ENCODE data around the gene LHX4.

Gene LHX4

GRCh38 chr1:180248176-180248575 is 18.1 kb downstream of the LHX4 start:
- Mint-ChIP-seq H3K4me1 (ENCODE audit: low read depth in 2 of 2) (peaks cover 11 to 14% of the 10 kb centered on the region in 2 donors), H3K27ac (no peak overlapping the region)

GRCh38 chr1:180248731-180249681 is 18.9 kb downstream of the LHX4 start:
- no peaks in the 10 kb centered on the region for H3K9me3 Mint-ChIP-seq
- H3K36me3 Mint-ChIP-seq (ENCODE audit: insufficient read depth), result no peaks in the 10 kb centered on the region
- H3K27ac Mint-ChIP-seq, result no peak overlapping the region
- H3K4me3 Mint-ChIP-seq, result peak overlapping the region in 1 of 2 donors; percentile 26
- peaks cover 11 to 14% of the 10 kb centered on the region in 2 donors for H3K4me1 Mint-ChIP-seq (ENCODE audit: low read depth in 2 of 2)
- ATAC-seq (replicated peaks) (no peak), DNase-seq (no peak)
- H3K27me3 Mint-ChIP-seq, result peaks cover 45 to 90% of the 10 kb centered on the region in 2 donors

More at GRCh38 chr1:180248176-180248575, 18.1 kb downstream of the LHX4 start:
- Mint-ChIP-seq H3K9me3 (no peaks in the 10 kb centered on the region), H3K36me3 (ENCODE audit: insufficient read depth) (no peaks in the 10 kb centered on the region), H3K4me3 (no peak overlapping the region), H3K27me3 (peaks cover 39 to 88% of the 10 kb centered on the region in 2 donors)
- DNase-seq (no peak), ATAC-seq (replicated peaks) (no peak)

GRCh38 chr1:180249725-180250498 is 19.8 kb downstream of the LHX4 start:
- H3K4me1 Mint-ChIP-seq (ENCODE audit: low read depth in 2 of 2), result peaks cover 11 to 14% of the 10 kb centered on the region in 2 donors
- peak overlapping the region in 1 of 2 donors; percentile 26 for H3K4me3 Mint-ChIP-seq
- H3K27me3 Mint-ChIP-seq, result peaks cover 40 to 90% of the 10 kb centered on the region in 2 donors
- no peak for ATAC-seq (replicated peaks)
- no peak for DNase-seq
- peak overlapping the region in 1 of 2 donors; percentile 17 for H3K27ac Mint-ChIP-seq
- no peaks in the 10 kb centered on the region for H3K9me3 Mint-ChIP-seq
- H3K36me3 Mint-ChIP-seq (ENCODE audit: insufficient read depth), result no peaks in the 10 kb centered on the region

- no peaks in the 10 kb centered on the region for H3K9me3 Mint-ChIP-seq
- ATAC-seq (replicated peaks) (no peak), DNase-seq (no peak)
- H3K27ac Mint-ChIP-seq, result peak overlapping the region in 1 of 2 donors; percentile 17
- H3K27me3 Mint-ChIP-seq, result peaks cover 43 to 90% of the 10 kb centered on the region in 2 donors
- peak overlapping the region in 1 of 2 donors; percentile 26 for H3K4me3 Mint-ChIP-seq
- peaks cover 11 to 14% of the 10 kb centered on the region in 2 donors for H3K4me1 Mint-ChIP-seq (ENCODE audit: low read depth in 2 of 2)
- H3K36me3 Mint-ChIP-seq (ENCODE audit: insufficient read depth), result no peaks in the 10 kb centered on the region
These were observed 20.4 kb downstream of the LHX4 start for GRCh38 chr1:180250499-180250770.

- Mint-ChIP-seq H3K9me3 (no peaks in the 10 kb centered on the region), H3K27me3 (peaks cover 48 to 90% of the 10 kb centered on the region in 2 donors), H3K4me1 (ENCODE audit: low read depth in 2 of 2) (peaks cover 11 to 14% of the 10 kb centered on the region in 2 donors), H3K27ac (no peak overlapping the region), H3K4me3 (no peak overlapping the region), H3K36me3 (ENCODE audit: insufficient read depth) (no peaks in the 10 kb centered on the region)
- ATAC-seq (replicated peaks) (no peak), DNase-seq (no peak)
These were observed 20.9 kb downstream of the LHX4 start for GRCh38 chr1:180250883-180251509.

- Mint-ChIP-seq H3K27me3 (peaks cover 56 to 95% of the 10 kb centered on the region in 2 donors), H3K36me3 (ENCODE audit: insufficient read depth) (no peaks in the 10 kb centered on the region), H3K27ac (no peak overlapping the region), H3K9me3 (no peaks in the 10 kb centered on the region), H3K4me3 (no peak overlapping the region), H3K4me1 (ENCODE audit: low read depth in 2 of 2) (peaks cover 11 to 14% of the 10 kb centered on the region in 2 donors)
- no peak for ATAC-seq (replicated peaks)
- DNase-seq, result no peak
These were observed 21.7 kb downstream of the LHX4 start for GRCh38 chr1:180251526-180252305.

- peaks cover 12 to 14% of the 10 kb centered on the region in 2 donors for H3K4me1 Mint-ChIP-seq (ENCODE audit: low read depth in 2 of 2)
- H3K9me3 Mint-ChIP-seq, result no peaks in the 10 kb centered on the region
- DNase-seq (peak; percentile 63 to 66 (median 64)), ATAC-seq (replicated peaks) (peak; percentile 72)
- no peaks in the 10 kb centered on the region for H3K36me3 Mint-ChIP-seq (ENCODE audit: insufficient read depth)
- no peak overlapping the region for H3K27ac Mint-ChIP-seq
- H3K27me3 Mint-ChIP-seq, result peaks cover 63 to 98% of the 10 kb centered on the region in 2 donors
- H3K4me3 Mint-ChIP-seq, result no peak overlapping the region
These were observed 22.8 kb downstream of the LHX4 start for GRCh38 chr1:180252638-180253536.

GRCh38 chr1:180253585-180254495 is 23.8 kb downstream of the LHX4 start:
- Mint-ChIP-seq H3K4me1 (ENCODE audit: low read depth in 2 of 2) (peaks cover 13 to 14% of the 10 kb centered on the region in 2 donors), H3K36me3 (ENCODE audit: insufficient read depth) (no peaks in the 10 kb centered on the region), H3K4me3 (no peak overlapping the region), H3K27ac (no peak overlapping the region), H3K9me3 (no peaks in the 10 kb centered on the region), H3K27me3 (peaks cover 72 to 100% of the 10 kb centered on the region in 2 donors)
- no peak for ATAC-seq (replicated peaks)
- no peak for DNase-seq

- no peak for ATAC-seq (replicated peaks)
These were observed 24.4 kb downstream of the LHX4 start for GRCh38 chr1:180254496-180254819.

GRCh38 chr1:180254854-180255253 is 24.8 kb downstream of the LHX4 start:
- DNase-seq (no peak), ATAC-seq (replicated peaks) (no peak)
- no peaks in the 10 kb centered on the region for H3K9me3 Mint-ChIP-seq
- H3K27me3 Mint-ChIP-seq, result peaks cover 71 to 100% of the 10 kb centered on the region in 2 donors
- no peaks in the 10 kb centered on the region for H3K36me3 Mint-ChIP-seq (ENCODE audit: insufficient read depth)
- peaks cover 7 to 13% of the 10 kb centered on the region in 2 donors for H3K4me1 Mint-ChIP-seq (ENCODE audit: low read depth in 2 of 2)
- H3K27ac Mint-ChIP-seq, result no peak overlapping the region
- no peak overlapping the region for H3K4me3 Mint-ChIP-seq

More at GRCh38 chr1:180254496-180254819, 24.4 kb downstream of the LHX4 start:
- peaks cover 11 to 13% of the 10 kb centered on the region in 2 donors for H3K4me1 Mint-ChIP-seq (ENCODE audit: low read depth in 2 of 2)
- no peak overlapping the region for H3K4me3 Mint-ChIP-seq
- no peak for DNase-seq
- H3K36me3 Mint-ChIP-seq (ENCODE audit: insufficient read depth), result no peaks in the 10 kb centered on the region
- H3K27ac Mint-ChIP-seq, result no peak overlapping the region
- H3K9me3 Mint-ChIP-seq, result no peaks in the 10 kb centered on the region
- peaks cover 72 to 100% of the 10 kb centered on the region in 2 donors for H3K27me3 Mint-ChIP-seq

GRCh38 chr1:180255536-180256340 is 25.7 kb downstream of the LHX4 start:
- DNase-seq (no peak), ATAC-seq (replicated peaks) (no peak)
- Mint-ChIP-seq H3K4me1 (ENCODE audit: low read depth in 2 of 2) (peaks cover 0 to 10% of the 10 kb centered on the region in 2 donors), H3K9me3 (no peaks in the 10 kb centered on the region), H3K4me3 (no peak overlapping the region), H3K27ac (no peak overlapping the region), H3K27me3 (peaks cover 64 to 95% of the 10 kb centered on the region in 2 donors), H3K36me3 (ENCODE audit: insufficient read depth) (no peaks in the 10 kb centered on the region)

Data from effector memory CD8-positive, alpha-beta T cell (primary cell).